ENCODE measurements around the gene CDKAL1. TPM values are rescaled to one million over a fixed set of nuclear protein-coding genes. Genes with fewer than 3 reads are reported as not detected.

CDKAL1 gene
- total and polyA plus RNA-seq, 2 experiments from 2014 or later: 14.4 to 19.5 TPM

DNA sequence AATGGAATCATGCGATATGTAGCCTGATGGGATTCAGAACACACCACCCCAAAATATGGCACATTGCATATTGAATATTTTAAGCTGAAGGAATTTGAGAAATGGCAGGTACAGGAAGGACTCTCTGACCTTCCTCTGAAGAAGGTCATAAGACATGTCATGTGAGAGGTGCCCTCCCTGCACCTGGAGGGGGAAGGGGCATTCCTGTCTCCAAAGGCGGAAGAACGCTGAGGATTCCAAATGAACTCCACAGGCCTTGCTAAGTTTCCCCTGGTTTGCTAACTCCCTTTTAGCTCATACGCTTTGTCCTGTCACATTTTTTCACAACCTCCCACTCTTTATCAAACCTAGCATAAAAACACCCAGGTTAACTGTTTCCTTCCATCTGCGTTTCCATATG is 347.8 kb downstream of the CDKAL1 start:
- H3K4me1 ChIP-seq (ENCODE audit: insufficient read depth): peaks cover 8% of the 10 kb centered on the region
- H3K4me2 ChIP-seq: no peak overlapping the region
- no peaks in the 10 kb centered on the region for H3K79me2 ChIP-seq
- DNase-seq (ENCODE audit: low spot score): no peak
- no peak overlapping the region for H2AFZ ChIP-seq
- no peaks in the 10 kb centered on the region for H3K9me3 ChIP-seq (ENCODE audit: low read depth)
- H3K36me3 ChIP-seq (replicated peaks; ENCODE audit: insufficient read depth, low read depth): no peaks in the 10 kb centered on the region
- WGBS (ENCODE audit: low lambda C conversion rate, missing lambda C conversion rate): 70% methylated on average over 5 of the region's 5 CpGs
- no peak for TF ChIP-seq EZH2 (IDR thresholded peaks at IDR 0.05; ENCODE audit: borderline replicate concordance)
- TF ChIP-seq, protein P1, sequence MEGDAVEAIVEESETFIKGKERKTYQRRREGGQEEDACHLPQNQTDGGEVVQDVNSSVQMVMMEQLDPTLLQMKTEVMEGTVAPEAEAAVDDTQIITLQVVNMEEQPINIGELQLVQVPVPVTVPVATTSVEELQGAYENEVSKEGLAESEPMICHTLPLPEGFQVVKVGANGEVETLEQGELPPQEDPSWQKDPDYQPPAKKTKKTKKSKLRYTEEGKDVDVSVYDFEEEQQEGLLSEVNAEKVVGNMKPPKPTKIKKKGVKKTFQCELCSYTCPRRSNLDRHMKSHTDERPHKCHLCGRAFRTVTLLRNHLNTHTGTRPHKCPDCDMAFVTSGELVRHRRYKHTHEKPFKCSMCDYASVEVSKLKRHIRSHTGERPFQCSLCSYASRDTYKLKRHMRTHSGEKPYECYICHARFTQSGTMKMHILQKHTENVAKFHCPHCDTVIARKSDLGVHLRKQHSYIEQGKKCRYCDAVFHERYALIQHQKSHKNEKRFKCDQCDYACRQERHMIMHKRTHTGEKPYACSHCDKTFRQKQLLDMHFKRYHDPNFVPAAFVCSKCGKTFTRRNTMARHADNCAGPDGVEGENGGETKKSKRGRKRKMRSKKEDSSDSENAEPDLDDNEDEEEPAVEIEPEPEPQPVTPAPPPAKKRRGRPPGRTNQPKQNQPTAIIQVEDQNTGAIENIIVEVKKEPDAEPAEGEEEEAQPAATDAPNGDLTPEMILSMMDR (IDR thresholded peaks at IDR 0.05; ENCODE audit: poor library complexity): no peak
- TF ChIP-seq EZH2phosphoT487 (IDR thresholded peaks at IDR 0.05; ENCODE audit: low read depth, severe bottlenecking, unreplicated experiment): no peak
- no peaks in the 10 kb centered on the region for H3K27me3 ChIP-seq
- H3K27ac ChIP-seq: no peak overlapping the region
- no peaks in the 10 kb centered on the region for H4K20me1 ChIP-seq (ENCODE audit: insufficient read depth, poor library complexity, severe bottlenecking)
- no peak overlapping the region for H3K4me3 ChIP-seq
- no peaks in the 10 kb centered on the region for H3K9me2 ChIP-seq (replicated peaks; ENCODE audit: insufficient read depth)

DNA sequence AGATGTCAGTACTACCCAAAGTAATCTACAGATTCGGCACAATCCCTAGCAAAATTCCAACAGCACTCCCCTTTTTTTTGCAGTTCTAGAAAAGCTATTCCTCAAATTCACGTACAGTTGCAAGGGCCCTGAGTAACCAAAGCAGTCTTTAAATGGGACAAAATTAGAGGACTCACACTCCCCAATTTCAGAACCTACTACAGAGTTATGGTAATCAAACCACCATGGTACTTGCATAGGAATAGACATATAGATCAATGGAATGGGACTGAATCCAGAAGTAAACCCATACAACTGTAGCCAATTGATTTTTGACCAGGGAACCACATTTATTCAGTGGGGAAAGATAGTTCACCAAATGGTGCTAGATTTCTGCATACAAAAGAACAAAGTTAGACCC is 350.8 kb downstream of the CDKAL1 start:
- no peaks in the 10 kb centered on the region for H3K79me2 ChIP-seq
- H3K9me3 ChIP-seq (ENCODE audit: low read depth): no peaks in the 10 kb centered on the region
- no peak overlapping the region for H3K27ac ChIP-seq
- H3K27me3 ChIP-seq: no peaks in the 10 kb centered on the region
- H3K36me3 ChIP-seq (replicated peaks; ENCODE audit: insufficient read depth, low read depth): no peaks in the 10 kb centered on the region
- H3K4me1 ChIP-seq (ENCODE audit: insufficient read depth): no peaks in the 10 kb centered on the region
- TF ChIP-seq, protein P1 (IDR thresholded peaks at IDR 0.05; ENCODE audit: poor library complexity): no peak
- TF ChIP-seq EZH2 (IDR thresholded peaks at IDR 0.05; ENCODE audit: borderline replicate concordance) (no peak), EZH2phosphoT487 (IDR thresholded peaks at IDR 0.05; ENCODE audit: low read depth, severe bottlenecking, unreplicated experiment) (no peak)
- H3K9me2 ChIP-seq (replicated peaks; ENCODE audit: insufficient read depth): no peaks in the 10 kb centered on the region
- no peak for DNase-seq (ENCODE audit: low spot score)
- 100% methylated on average over 2 of the region's 2 CpGs for WGBS (ENCODE audit: low lambda C conversion rate, missing lambda C conversion rate)
- H3K4me3 ChIP-seq: no peak overlapping the region
- H4K20me1 ChIP-seq (ENCODE audit: insufficient read depth, poor library complexity, severe bottlenecking): no peaks in the 10 kb centered on the region
- no peak overlapping the region for H3K4me2 ChIP-seq
- no peak overlapping the region for H2AFZ ChIP-seq

DNA sequence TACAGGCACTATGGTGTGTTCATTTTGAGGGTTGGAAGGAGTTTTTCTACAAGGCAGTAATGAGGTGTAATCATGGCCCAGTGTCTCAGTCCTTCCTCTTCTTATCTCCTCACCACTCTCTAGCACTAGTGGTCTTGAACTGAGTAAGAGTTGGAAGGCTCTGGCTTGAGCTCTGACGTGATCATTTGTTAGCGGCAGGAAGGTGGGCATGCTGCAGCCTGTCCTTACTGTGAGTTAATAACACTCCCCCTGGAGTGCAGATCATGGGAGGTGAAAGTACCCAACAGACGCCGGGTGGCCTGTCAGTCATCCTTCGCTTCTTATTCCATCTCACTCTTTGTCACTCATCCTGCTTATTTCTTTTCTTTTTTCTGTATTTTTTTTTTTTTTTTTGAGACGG is 356.9 kb downstream of the CDKAL1 start:
- Histone ChIP-seq H3K27ac (no peak overlapping the region), H3K4me1 (ENCODE audit: insufficient read depth) (no peaks in the 10 kb centered on the region), H3K9me3 (ENCODE audit: low read depth) (no peaks in the 10 kb centered on the region), H2AFZ (no peak overlapping the region), H3K36me3 (replicated peaks; ENCODE audit: insufficient read depth, low read depth) (no peaks in the 10 kb centered on the region), H3K4me2 (no peak overlapping the region), H3K9me2 (replicated peaks; ENCODE audit: insufficient read depth) (no peaks in the 10 kb centered on the region), H3K4me3 (no peak overlapping the region), H4K20me1 (ENCODE audit: insufficient read depth, poor library complexity, severe bottlenecking) (no peaks in the 10 kb centered on the region), H3K27me3 (no peaks in the 10 kb centered on the region), H3K79me2 (no peaks in the 10 kb centered on the region)
- 94% methylated on average over 5 of the region's 6 CpGs for WGBS (ENCODE audit: low lambda C conversion rate, missing lambda C conversion rate)
- TF ChIP-seq EZH2 (IDR thresholded peaks at IDR 0.05; ENCODE audit: borderline replicate concordance) (no peak), EZH2phosphoT487 (IDR thresholded peaks at IDR 0.05; ENCODE audit: low read depth, severe bottlenecking, unreplicated experiment) (no peak)
- TF ChIP-seq, protein P1 (IDR thresholded peaks at IDR 0.05; ENCODE audit: poor library complexity): no peak
- no peak for DNase-seq (ENCODE audit: low spot score)

DNA sequence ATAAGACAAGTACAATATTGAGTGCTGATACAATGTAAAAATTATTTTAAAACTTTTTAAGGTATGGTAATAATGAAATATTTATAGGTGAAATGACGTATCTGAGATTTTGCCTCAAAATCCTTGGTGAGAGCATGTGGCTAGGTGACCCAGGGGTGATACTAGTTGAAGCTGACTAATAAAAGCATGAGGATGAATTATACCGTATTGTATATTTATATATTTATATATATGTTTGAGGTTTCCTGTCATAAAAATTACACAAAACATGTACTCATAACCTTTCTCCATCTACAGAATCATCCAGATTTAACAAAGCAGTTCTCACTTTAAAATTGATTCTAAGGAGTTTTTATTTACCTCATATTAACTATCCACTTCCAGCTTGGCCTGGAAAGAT is 358.1 kb downstream of the CDKAL1 start:
- Histone ChIP-seq H3K27me3 (no peaks in the 10 kb centered on the region), H3K27ac (no peak overlapping the region), H3K4me1 (ENCODE audit: insufficient read depth) (no peaks in the 10 kb centered on the region), H3K9me2 (replicated peaks; ENCODE audit: insufficient read depth) (no peaks in the 10 kb centered on the region), H2AFZ (no peak overlapping the region), H3K4me2 (no peak overlapping the region), H4K20me1 (ENCODE audit: insufficient read depth, poor library complexity, severe bottlenecking) (no peaks in the 10 kb centered on the region), H3K79me2 (no peaks in the 10 kb centered on the region), H3K9me3 (ENCODE audit: low read depth) (no peaks in the 10 kb centered on the region), H3K36me3 (replicated peaks; ENCODE audit: insufficient read depth, low read depth) (no peaks in the 10 kb centered on the region), H3K4me3 (no peak overlapping the region)
- TF ChIP-seq EZH2 (IDR thresholded peaks at IDR 0.05; ENCODE audit: borderline replicate concordance) (no peak), EZH2phosphoT487 (IDR thresholded peaks at IDR 0.05; ENCODE audit: low read depth, severe bottlenecking, unreplicated experiment) (no peak)
- TF ChIP-seq, protein P1 (IDR thresholded peaks at IDR 0.05; ENCODE audit: poor library complexity): no peak
- DNase-seq (ENCODE audit: low spot score): no peak
- 84% methylated on average over 2 of the region's 2 CpGs for WGBS (ENCODE audit: low lambda C conversion rate, missing lambda C conversion rate)

Measured in hepatocyte (in vitro differentiated cells).